Stimulated activated CD4-positive, alpha-beta T cell treated with anti-CD3 and anti-CD28 coated beads, Interleukin-12 subunit alpha, Interleukin-12 subunit beta, amount 100 ng/mL, for 4 hours (primary cell): ENCODE measurements around the gene SKOR2.
"Not testable (repeated sequence)": the region's sequence is repeated elsewhere in the genome, so short reads cannot be mapped to it uniquely, and the experiment has no call there.

Source experiments
- DNase-seq: peaks from one replicate; pipeline ENCODE4 v3.0.0-alpha.2; 2020

The SKOR2 gene

DNA sequence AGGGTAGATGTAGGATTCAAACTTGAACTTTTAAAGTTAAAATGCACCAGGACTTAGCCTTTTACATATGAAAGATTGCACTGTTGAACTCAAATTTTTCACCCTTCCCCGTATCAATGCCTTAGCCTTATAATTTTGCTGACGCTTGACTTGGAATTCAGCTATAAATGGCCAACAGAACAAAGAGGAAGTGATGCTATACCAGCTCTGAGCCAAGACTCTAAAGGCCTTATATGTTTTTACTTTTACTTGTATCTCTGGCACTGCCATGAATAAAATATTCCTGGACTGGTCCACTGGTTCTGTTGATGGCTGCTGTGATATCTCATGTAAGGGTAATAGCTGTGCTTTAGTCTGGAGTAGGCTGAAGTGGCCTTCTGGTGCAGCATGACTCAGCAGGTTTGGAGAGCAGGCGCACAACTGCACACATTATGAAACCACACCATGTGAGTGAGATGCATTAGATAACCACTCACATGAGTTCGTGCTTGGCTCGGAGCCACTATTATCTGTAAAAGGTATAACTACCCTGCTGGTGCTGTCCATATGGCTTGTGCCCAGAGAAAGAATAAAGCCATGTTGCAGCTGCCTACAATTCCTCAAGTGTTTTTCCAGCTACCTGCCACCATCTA lies 66.9 kb downstream of the SKOR2 start:
- DNase-seq, result no peak

DNA sequence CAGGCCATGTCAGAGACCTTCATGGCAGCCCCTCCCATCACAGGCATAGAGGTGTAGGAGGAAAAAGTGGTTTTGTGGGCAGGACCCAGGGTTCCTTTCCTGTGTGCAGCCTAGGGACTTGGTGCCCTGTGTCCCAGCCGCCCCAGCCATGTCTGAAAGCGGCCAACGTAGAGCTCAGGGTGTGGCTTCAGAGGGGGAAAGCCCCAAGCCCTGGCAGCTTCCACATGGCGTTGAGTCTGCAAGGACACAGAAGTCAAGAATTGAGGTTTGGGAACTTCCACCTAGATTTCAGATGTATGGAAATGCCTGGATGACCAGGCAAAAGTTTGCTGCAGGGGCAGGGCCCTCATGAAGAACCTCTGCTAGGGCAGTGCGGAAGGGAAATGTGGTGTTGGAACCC lies 69.3 kb downstream of the SKOR2 start:
- DNase-seq, result not testable (repeated sequence)

DNA sequence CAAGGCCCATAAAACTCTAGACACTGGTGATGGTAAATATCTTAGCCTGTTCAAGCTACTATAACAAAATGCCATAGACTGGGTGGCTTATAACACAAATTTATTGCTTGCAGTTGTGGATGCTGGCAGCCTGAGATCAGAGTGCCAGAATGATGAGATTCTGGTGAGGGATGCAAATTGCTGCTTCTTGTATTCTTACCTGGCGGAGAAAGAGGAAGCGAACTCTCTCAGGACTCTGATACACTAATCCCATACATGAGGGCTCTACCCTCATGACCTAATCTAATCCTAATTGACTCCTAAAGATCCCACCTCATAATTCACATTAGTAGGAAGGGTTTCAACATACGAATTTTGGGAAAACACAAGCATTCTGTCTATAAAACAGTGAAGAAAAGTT lies 70.7 kb downstream of the SKOR2 start:
- no peak for DNase-seq

DNA sequence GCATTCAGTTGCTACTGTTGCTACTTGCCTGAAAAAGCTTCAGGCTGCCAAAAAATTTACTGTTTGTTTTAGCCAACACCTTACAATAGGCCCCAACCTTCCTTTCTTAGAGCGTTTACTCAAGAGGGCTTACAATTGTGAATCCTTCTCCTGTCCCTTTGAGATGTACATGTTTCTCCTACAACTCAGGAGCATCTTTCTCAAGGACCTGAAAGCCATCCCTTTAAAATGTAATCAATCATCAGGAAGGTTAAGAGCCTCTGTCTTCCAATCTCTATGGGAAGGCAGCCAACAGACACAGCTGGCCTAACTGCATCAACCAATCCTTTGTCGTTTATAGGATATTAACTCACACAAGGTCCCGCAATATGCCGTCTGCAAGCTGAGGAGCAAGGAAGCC lies 71.9 kb downstream of the SKOR2 start:
- no peak for DNase-seq

DNA sequence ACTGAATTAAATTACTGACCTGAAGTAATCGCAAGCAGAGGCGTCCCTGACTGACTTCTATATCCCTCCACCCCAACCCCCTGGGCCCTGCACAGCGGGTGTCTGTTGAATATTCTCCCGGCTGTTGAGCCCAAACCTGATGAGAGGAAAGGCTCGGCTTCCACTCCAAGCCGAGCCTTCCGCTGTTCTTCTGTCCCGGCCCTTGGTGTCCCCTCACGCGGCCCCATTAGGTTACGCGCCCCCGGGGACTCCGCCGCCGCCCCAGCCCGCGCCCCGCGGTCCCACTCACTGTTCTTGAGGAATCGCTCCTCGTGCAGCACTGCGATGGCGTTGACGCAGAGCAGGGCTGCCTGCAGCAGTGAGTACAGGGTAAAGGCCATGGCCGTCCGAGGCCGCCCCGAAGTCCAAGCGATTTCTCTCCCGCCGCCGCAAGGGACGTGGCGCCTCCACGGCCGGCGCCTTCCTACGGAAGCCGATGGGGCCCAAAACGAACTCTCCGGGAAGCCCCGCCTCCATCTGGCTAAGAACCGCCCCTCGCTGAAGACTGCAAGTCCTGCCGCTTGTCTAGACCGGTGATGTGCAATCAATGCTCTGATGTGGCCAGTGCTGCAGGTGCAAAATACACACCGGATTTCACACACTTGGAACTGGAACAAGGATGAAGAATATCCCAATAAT lies 75.4 kb downstream of the SKOR2 start, which contains the start of gene IER3IP1:
IER3IP1 (minus strand) TSS at position 467 of the 678 bp plus-strand sequence; CDS start at position 380, 87 bp downstream.
- peak; percentile 90 for DNase-seq

DNA sequence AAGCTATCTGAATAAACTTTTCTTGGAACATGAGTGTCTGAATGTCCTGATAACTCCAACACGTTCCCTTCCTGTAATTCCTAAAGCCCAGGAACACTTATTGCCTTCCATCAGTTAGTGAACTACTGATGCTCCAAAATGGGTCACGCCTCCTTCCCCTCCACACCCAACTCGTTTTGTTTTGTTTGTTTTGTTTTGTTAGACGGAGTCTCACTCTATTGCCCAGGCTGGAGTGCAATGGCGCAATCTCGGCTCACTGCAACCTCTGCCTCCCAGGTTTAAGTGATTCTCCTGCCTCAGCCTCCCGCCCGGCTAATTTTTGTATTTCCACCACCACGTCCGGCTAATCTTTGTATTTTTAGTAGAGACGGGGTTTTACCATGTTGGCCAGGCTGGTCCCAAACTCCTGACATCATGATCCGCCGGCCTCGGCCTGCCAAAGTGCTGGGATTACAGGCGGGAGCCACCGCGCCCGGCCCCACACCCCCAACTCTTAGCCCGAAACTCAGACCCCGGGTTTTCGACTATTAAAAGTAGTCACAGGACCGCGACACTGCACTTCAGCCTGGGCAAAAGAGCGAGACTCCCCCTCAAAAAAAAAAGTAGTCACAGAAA lies 76.1 kb downstream of the SKOR2 start:
- DNase-seq, result no peak

DNA sequence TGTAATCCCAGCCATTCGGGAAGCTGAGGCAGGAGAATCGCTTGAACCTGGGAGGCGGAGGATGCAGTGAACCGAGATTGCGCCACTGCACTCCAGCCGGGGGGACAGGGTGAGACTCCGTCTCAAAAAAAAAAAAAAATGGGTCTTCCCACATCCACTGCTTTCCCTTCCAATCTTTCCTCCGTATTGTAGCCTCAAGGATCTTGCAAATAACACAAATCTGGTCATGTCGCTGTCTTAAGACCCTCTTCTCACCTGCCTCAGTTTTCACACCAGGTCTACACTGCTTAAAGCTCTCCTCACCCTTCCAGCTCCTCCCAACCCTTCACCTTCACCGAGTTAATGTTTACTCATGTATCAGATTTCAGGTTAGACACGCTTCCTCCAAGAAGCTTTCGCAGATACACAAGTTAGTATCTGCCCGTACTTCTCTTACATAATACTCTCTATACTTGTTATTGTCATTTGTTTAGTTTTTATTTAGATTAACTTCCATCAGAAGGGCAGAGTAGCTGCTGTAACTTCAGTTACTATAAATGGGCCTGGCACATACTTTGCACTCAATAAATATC lies 76.8 kb downstream of the SKOR2 start:
- DNase-seq, result no peak

DNA sequence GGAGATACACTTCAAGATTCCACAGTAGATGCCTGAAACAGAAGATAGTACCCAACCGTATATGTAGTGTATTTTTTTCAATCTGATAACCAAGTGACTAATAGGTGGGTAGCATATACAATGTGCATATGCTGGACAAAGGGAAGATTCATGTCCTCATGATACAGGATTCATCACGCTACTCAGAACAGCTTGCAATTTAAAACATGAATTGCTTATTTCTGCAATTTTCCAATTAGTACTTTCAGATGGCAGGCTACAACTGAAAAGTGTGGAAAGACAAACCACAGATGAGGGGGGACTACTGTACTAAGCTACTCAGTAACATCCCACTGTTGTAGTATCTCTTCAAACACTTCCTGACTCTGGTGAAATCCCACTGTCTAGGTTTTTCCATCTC lies 79.0 kb downstream of the SKOR2 start:
- DNase-seq, result no peak

DNA sequence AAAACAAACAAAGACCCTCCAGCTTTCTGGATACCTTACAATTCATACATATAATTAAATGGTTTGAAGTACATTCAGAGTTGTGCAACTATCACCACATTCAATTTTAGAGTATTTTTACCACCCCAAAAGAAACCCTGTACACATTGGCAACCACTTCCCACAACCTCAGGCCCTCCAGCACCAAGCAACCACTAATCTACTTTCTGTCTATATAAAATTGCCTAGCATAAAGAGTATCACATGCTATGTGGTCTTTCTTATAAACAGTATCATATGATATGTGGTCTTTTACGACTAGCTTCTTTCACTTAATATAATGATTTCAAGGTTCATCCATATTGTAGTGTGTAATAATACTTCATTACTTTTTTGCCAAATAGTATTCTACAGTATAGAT lies 82.5 kb downstream of the SKOR2 start:
- DNase-seq, result no peak

DNA sequence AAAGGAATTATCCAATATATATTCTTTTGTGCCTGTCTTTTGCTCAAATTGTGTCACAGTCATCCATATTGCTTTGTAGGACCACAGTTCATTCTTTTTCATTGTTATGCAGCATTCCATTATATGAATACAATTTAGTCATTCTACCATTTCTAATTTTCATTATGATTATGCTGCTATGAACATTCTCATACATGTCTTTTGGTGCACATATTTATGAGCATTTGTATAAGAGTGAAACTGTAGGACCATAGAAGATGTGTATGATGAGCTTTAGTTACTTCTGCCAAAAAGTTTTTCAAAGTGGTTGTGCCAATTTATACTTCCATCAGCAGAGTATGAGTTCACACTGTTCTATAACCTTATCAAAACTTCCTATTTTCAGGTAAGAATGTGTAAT lies 83.0 kb downstream of the SKOR2 start:
- DNase-seq, result no peak

DNA sequence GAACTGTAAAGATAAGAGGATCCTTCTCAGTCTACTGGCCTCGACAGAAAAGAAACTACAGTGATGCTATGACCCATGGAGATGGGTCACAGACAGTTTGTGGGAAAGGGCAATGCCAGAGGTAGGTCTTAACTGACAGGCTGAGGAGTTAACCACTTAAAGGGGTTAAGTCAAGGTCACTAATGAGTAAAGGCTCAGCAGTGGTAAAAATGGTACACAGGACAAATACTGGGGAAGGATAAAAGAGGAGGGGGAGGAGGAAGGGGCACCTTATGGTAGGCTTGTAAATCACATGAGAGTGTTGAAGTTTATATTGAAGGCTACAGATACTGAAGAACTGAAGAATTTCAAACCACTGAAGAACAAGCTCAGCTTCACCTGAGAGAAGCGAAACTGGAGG lies 85.2 kb downstream of the SKOR2 start:
- DNase-seq, result no peak

DNA sequence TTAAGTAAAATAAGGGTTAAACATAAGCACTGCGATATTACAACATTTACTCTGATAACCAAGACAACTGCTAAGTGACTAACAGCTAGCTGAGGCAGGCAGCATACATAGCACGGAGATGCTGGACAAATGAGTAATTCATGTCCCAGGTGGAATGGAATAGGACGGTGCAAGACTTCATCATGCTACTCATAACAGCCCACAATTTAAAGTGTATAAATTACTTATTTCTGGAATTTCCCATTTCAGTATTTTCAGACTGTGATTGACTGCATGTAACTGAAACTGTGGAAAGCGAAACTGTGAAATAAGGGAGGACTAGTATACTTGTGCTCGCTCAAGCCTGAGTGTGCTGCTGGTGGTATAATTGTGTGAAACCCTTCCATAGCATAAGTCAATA lies 88.2 kb downstream of the SKOR2 start:
- no peak for DNase-seq

DNA sequence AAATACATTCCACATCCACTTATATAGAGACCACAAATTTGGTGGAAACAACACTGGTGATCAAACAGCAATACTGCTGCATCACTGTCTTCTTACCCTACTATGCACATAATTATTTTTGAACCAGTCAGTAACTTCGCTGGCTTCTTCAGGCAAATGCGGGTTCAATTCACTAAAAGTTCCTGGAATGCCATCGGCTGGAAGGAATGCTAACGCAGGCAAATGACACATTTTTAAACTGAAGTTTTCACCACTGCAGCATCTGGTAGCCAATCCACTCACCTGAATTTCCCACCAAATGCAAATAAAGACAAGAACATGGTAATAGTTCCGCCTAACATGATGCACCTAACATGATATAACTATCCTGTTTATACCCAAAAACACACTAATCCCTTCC lies 91.2 kb downstream of the SKOR2 start:
- DNase-seq, result no peak

DNA sequence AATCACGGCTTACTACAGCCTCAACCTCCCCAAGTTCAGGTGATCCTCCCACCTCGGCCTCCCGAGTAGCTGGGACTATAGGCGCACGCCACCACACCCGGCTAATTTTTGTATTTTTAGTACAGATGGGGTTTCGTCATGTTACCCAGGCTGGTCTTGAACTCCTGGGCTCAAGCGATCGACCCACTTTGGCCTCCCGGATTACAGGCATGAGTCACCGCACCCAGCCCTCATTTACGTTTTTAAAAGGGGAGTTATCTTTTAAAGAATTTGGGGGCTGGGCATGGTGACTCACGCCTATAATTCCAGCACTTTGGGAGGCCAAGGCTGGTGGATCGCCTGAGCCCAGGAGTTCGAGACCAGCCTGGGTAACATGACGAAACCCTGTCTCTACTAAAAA lies 93.1 kb downstream of the SKOR2 start:
- DNase-seq, result not testable (repeated sequence)
